Measurements from ENCODE around the gene PRR35.

PRR35 gene

GRCh38 chr16:543301-544164 is 16.7 kb upstream of the PRR35 start:
- TF ChIP-seq CTCF (IDR thresholded peaks at IDR 0.05): no peak
- H3K4me3 ChIP-seq: no peak overlapping the region
- DNase-seq (ENCODE audit: low spot score): no peak
- H3K27ac ChIP-seq: no peak overlapping the region

GRCh38 chr16:544517-544916 is 15.7 kb upstream of the PRR35 start:
- TF ChIP-seq CTCF (IDR thresholded peaks at IDR 0.05): no peak
- DNase-seq (ENCODE audit: low spot score): no peak
- H3K4me3 ChIP-seq: no peak overlapping the region
- H3K27ac ChIP-seq: no peak overlapping the region

- H3K4me3 ChIP-seq: no peak overlapping the region
- no peak overlapping the region for H3K27ac ChIP-seq
- no peak for TF ChIP-seq CTCF (IDR thresholded peaks at IDR 0.05)
- DNase-seq (ENCODE audit: low spot score): no peak
Measured at GRCh38 chr16:546909-547770, 13.1 kb upstream of the PRR35 start.

- no peak for TF ChIP-seq CTCF (IDR thresholded peaks at IDR 0.05)
- no peak for DNase-seq (ENCODE audit: low spot score)
- H3K4me3 ChIP-seq: no peak overlapping the region
- H3K27ac ChIP-seq: no peak overlapping the region
Measured at GRCh38 chr16:548586-548985, 11.6 kb upstream of the PRR35 start.

DNA sequence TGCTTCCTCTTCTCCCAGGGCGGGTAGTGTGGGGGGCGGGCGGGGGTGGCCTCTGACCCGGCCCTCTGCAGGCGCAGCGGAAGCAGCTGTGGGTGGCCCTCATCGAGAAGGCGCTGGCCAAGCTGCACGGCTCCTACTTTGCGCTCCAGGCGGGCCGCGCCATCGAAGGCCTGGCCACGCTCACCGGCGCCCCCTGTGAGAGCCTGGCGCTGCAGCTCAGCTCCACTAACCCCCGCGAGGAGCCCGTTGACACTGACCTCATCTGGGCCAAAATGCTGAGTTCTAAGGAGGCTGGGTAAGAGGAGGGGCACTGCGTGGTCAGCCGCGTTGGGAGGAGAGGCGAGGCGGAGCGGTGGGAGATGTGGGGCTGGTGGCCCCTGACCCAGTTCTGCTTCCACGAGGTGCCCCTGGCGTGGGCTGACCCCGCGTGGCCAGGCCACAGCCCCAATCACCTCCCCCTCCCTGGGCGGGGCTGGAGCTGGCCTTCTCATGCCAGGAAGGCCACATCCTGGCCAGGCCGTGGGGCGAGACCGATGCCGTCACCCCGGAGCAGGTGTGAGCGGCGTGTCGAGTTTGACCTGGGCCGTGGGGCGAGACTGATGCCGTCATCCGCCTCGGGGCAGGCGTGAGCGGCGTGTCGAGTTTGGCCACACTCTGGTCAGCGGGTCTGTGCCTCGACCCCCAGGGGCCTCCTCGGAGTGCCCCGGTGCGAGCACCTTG is 10.5 kb upstream of the PRR35 start:
- Histone ChIP-seq H3K27ac (no peak overlapping the region), H3K4me3 (no peak overlapping the region)
- no peak for DNase-seq (ENCODE audit: low spot score)
- TF ChIP-seq CTCF (IDR thresholded peaks at IDR 0.05): no peak

DNA sequence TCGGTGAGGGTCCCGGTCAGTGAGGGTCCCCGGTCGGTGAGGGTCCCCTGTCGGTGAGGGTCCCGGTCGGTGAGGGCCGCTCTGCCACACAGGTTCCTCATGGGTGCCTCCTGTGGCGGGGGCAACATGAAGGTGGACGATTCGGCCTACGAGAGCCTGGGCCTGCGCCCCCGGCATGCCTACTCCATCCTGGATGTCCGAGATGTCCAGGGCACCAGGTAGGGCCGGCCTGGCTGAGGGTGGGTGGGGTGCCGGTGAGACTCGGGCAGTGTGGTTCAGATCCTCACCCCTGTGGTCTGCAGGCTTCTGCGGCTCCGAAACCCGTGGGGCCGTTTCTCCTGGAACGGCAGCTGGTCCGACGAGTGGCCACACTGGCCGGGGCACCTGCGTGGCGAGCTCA is 9.0 kb upstream of the PRR35 start:
- DNase-seq (ENCODE audit: low spot score): no peak
- Histone ChIP-seq H3K27ac (no peak overlapping the region), H3K4me3 (no peak overlapping the region)
- no peak for TF ChIP-seq CTCF (IDR thresholded peaks at IDR 0.05)

Measured in coronary artery (tissue), 2 donors.